DMS153 (cell line): ENCODE measurements around the gene ELAVL2.

Experiments
- DNase-seq: peaks from one replicate; lab custom pipeline; 2025; lab: John Stamatoyannopoulos, UW

ELAVL2 gene

DNA sequence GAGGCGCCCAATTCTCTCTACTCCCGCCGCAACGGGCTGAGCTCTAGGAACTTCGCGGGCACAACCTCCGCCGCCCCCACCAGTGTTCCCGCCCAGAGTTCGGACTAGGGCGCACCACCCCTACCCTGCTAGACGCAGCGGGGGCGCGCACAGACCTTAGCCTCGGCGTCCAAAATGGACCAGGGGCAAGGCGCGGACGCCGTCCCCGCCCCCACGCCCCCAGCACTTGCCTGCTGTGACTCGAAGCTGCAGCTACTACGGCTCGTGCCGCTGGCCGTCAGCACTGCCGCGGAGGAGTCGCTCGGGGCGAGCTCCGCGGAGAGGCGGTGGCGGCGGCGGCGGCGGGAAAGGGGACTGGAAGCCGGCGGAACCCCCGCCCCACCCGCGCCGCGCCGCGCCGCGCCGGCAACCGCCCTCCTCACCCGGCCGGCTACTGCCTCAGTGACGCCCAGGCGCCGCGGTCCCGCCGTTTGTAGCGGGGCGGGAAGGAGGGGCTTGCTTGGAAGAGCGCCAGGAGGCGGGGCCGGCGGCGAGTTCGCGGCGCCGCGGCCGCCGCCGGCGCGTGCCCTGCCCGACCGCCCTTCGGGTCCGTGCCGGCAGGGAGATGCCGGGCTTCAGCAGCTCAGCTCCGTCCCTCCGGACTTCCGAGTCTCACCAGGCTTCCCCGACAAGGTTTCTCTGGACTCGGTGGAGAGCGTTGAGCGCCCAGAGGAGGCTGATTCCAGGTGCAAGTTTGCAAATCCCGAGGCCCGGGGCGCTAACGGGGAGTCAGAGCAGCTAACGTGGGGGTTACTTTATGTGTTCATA, 4.5 kb downstream of the ELAVL2 start:
- no peak for DNase-seq

DNA sequence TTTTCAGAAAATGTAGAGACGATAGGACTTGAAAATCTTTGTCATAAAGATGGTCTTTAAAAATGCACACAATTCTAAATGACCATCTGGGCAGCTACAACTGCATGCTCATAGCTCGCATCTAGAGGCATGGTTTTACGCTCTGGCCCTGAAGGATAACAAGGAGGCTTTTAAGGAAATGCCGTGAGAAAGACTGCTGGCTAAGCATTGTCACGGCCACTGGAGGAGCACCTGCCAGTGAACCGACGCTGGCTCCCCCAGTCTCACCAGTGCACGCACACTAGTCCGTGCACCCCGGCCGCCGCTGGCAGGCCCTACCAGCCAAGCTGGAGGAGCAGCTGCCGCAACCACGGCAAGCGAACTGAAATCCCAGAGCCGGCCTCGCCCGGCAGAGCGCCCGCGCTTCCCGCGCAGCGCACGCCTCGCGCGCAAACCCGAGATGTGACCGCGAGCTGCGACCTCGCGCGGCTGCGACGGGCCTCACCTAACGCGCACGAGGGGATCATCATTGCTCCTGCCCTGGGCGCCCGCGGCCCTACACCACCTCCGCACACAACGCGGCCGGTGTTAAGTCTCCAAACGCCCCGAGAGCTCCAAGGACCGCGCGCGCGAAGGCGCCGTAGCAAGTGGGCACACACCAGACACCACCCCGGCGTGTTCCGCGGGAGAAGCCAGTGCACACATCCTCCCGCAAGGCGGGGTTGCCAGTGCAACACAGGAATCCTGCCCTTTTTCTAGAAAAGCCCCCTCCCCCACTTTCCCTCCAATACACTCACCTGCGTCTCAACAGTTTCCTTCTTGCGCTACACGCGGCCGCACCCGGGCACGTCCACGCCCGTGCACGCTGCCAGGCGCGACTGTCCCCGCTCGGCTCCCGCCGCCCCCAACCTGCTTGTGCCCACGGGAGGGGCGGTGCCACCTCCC, 5.3 kb downstream of the ELAVL2 start:
- no peak for DNase-seq

DNA sequence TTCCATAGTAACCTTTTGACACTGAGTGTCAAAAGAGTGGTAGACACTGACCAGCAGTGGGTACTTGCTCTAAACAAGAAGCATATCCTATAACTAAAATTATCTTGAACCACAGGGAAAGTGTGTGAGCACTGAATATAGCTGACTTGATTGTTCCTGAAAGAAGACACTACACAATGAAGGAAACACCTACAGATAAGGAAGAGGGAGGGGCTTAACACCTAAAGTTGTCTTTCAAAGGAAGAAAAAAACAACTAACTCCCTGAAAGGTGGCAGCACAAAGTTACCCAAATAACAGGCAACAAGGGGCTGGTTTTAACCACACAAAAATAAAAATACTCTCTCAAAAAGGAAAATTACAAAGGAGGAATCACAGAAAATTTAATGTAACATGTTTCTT, 6.6 kb downstream of the ELAVL2 start:
- no peak for DNase-seq

DNA sequence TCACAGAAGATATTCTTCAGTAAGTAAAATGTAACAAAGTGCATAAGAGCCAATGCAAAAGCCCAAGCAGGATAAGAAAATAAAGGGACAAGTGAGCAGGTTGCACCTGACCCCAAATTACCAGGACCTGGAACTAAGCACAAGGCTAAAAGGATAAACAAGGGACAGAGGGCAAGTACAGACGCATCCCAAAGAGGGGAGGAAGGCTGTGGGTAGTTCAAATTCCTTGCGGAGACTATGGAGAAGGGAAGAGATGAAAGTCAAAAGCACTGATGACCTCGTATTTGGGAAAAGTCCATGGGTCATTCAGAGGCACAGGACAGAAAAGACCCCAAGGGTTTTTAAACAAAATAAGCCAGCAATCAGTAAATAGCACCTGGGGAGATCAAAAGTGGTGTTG, 11.8 kb downstream of the ELAVL2 start:
- no peak for DNase-seq

DNA sequence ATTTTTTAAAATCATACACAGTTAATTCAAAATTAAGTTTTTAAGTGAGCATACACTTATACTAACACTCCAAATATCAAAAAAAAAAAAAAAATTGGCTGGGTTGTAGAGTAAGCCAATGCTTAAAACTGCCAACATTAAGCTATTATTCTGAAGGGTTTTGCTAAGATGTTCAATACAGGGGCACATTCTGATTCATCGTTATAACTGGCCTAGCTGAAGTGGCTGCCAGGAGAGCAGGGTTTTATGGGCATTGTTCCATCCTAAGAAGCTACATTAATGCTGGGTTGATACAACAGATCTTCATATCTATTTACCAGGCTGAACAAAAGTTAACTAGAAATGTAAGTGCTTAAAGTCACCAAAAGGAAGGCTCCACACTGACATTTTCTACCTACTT, 13.4 kb downstream of the ELAVL2 start:
- DNase-seq = no peak

DNA sequence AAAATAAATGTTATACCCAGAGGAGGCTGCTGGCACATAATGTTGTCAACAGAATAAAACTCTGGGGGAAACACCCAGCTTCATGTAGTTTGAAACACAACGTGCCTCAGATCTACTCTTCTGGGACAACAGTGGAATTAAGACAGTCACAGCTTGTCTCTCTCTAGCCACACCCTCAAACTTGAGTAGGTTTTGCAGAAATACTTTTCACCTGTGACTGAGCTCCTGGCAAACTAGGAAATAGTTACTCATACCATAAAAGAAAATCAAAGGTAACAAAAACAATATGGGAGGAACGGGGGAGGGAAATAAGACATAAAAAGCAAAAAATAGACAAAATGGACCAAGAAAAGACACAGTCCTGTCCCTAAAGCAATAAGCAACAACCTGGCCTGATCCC, 14.4 kb downstream of the ELAVL2 start:
- DNase-seq = no peak

DNA sequence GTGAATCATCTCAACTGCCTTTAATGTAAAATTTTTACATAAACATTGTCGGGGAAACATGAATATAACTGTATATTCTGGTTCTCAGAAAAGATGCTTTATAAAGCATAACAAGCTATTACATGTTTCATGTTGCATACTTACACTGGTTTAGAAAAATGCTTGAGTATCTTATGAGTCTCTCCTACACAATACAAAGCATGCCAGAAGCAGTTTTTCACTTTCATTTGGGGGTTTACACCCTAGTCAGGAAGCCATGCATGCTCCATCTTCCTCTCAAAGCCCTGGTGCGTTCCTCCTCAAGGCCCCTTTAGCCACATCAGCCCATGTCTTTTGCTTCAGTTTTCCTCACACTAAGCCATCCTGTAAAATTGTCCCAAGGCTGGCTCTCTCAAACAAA, 22.8 kb downstream of the ELAVL2 start:
- no peak for DNase-seq

DNA sequence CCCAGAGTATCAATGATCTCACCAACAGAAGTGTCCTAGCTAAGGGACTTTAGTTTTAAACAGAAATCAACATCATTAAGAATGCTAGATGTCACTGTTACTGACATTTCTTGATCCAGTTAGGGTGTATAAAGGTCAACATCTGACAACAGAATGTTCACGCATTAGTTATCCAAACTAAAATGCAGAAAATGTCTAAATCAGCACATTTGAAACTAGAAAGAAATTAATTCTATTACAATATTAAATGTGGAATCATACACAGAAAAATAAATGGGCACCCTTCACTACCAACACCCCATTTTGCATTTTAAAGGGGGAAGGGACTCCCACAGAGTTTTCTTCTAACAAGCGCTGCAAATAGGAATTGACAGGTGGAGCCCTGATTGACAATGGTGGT, 24.5 kb downstream of the ELAVL2 start:
- no peak for DNase-seq

DNA sequence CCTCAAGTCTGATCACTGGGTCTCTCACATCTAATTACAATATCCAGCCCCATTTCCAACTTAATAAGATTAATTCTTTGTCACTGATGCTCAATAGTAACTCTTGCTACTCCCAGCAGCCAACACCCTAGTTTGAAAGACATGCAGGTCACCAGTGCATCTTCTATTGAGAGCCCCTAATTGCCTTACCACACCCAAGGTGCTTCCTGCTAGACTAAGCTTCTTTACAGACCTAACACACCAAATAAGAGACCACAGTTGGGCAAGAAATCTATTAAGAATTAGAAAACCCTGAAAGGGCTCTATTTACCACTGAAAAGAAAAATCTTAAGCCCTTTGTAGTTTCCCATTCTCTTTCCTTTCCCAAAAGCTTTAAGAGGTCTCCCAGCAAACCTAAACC, 26.5 kb downstream of the ELAVL2 start:
- DNase-seq = no peak

DNA sequence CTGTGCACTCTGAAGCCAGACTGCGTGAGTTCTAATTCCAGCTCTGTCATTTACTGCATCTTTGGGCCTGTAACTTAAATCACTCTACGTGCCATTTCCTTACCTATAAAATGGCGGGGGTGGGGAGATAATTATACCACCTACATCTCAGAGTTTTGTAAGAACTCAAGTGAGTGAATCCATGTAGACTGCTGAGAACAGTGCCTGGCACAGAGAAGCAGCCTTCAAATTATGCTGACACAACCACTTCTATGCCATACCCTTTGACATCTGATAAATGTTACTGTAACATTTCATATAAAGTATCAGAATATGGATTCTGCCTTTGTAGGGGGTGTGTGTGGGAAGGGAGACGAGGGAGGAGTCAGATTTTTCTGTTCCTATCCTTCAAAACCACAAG, 27.7 kb downstream of the ELAVL2 start:
- no peak for DNase-seq

DNA sequence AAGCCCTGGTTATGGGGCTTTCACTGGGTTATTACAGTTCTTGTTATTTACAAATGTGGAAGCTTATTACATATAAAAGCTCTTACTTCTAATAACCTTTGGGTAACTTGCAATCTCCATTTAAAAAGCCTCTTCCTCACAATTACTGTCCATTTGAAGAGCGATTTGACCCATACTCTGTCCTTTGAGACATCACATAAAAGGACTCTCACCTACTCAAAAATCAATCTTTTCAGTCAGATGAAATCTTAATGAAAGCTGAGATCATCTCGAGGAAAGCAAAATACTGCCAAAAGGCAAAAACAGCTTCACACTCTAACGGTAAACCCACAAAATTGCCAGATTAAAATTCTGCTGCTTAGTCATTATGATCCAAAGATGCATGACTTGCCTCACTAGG, 29.8 kb downstream of the ELAVL2 start:
- DNase-seq = no peak

DNA sequence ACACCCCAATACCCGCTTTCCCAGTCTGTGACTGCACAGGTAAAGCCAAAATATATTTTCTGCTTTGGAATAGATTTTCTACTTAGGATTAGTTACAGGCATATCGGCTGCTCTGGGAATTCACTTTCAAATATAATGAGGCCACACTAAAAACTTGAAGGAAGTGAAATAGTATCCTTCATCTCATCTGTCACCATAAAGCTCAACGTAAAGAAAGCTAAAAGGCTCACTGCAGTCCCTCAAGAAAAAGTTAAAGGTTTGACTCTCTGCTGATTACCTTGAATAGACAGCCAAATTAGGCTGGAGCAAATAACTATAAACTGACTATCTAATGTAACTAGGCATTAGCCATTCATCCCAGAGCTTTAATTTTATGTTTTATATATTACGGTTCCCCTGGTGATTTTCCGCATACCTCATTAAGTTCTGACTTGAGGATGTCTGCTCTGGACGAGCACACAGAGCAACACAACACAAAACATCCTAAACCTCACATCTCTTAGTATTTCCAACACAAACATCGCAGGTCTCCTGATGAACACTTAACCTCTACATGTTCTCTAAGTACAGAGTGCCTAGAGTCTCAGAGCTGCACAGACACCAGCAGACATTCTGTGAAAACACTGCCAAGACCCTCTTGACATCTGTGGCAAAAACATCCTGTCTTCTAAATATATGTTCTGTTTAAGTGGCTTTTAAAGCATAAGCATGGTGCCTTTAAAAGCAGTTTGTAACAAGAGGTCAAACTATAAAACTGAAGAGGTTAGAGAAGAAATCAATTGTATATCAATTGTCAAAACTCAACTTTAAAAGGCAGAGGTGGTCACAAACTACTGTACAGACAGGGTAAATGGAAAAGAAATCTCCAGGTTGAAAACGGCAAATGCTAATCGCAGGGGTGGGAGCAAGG, 35.4 kb downstream of the ELAVL2 start:
- no peak for DNase-seq

DNA sequence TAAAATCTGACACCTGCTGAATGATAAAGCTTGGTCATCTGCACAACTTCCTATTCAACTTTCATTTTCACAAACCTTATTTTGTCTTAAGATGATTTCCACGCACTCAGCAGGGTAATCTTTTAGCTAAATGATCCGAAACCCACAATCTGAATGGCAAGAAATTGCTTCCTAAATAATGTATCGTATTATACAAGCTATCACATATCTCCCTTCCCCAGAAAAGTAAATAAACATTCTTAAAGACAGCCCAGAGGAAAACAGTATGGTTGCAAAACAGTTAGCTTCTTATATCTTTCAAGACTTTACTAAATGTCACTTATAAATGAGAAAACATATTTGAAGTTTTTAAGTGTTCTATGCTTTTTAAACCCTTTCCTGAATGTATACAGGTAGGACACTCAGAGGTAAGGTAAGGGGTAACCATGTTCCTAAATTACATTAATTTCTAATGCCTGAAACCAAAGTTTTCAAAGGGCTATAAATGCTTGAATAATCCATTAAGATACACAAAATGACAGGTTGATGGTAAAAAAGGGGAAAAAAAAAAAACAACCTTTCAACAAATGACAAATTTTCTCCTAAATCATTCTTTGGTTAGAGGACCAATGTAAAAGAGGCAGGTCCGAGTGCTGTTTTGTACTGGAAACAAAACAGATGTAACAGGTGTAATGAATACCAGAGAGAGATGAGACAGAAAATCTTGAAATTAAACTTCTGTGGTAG, 36.3 kb downstream of the ELAVL2 start:
- DNase-seq = no peak

DNA sequence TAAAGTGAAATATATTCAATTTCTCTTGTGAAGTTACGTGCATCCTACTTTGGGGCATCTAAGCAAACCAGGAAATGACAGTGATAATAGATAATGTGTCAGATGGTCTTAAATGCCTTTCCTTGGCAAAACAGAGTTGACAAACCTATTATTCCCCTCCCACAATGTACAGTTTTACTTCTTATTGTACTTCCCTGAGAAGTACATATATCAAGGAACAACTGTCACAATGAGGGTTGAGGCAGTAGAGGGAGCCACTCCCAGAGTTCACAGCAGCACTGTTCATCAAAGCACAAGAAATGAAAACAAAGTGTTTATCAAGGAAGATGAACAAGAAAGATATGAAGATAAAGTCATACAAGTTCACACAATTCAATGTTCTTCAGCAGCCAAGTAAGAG, 41.1 kb downstream of the ELAVL2 start:
- DNase-seq = no peak

DNA sequence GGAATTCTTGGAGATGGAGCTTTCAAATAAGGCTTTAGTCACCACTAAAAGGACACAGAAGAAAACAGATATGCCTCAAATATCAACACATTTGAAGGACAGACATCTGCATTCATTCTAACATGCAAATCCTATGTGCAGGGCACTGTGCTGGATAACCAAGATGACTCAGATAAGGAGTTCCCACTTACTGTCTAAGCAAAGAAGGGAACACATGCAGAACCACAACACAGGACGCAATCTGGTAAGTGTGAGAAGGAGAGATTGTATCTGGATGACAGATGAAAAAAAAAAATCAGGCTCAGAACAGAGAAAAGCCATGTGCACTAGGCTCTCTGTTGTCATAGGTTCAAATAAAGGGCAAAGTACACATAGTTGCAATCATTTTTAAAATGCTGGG, 42.5 kb downstream of the ELAVL2 start:
- DNase-seq = no peak

DNA sequence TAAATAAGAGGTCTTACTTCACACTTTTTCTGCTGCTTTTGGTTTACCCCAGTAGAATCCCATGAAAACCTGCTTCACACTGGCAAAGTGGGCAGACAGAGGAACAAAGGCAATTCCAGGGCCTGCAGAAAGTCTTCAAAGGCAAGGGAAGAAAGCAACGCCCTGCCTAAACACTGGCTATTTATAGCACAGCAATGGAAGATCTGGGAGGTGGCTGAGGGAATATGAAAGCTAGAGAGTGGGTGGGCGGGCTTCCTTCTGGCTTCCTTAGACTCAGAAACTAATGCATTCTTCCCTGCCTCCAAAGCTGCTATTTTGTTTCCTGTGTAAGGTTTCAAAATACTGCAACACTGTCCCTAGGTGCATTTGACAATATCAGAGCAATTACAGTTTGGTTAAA, 46.8 kb downstream of the ELAVL2 start:
- DNase-seq = no peak

DNA sequence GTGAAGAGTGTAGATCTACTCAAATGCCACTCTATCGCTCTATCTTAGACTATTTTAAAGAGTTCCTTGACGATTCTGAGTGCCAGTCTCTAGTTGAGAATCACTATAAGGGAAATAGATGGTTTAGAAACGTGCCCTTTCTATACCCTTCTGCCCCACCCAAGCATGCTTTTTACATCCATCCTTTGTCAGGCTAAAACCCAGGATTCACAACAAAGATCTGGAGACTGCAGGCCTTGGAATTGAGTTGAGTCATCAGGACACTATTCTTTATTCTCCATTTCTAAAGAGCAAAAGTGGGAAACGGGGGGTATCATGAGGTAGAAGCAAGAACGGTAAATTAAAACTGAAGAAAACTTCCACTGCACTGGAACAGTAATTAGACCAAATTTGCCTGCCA, 48.7 kb downstream of the ELAVL2 start:
- no peak for DNase-seq

DNA sequence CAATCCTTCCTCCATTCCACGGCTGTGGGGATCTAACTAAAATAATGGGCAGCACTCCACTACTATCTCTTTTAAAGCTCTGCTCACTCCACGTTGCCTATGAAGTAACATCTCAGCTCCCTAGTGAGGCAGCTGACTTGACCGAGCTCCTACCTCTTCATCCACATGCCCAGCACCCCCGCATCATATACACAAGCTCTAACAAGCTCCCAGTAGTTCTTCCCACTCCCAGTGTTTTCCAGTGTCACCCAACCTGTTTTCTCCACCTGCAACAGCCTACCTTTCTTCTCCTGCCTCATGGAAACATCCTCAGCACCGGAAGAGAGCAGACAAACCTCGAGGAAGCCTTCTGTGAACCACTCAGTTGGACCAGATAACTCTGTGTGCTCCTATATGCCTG, 50.5 kb downstream of the ELAVL2 start:
- DNase-seq = no peak

DNA sequence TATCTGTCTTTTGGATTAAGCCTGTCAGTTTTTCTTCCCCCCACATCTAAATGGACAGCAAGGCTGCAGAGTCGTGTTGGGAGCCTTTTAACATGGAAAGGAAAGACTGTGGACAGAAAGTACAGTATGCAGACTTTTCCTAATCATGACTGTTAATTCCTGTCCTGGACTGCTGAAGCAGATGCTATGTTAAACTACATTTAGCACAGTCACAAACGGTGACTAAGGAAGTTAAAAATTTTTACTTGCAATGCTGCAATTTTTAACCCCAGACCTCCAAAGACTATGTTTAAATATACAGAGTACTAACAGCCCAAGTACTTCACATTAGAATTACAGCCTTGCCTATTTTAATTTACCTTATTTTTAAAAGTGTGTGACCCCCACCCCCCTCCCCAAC, 51.8 kb downstream of the ELAVL2 start:
- DNase-seq = no peak

DNA sequence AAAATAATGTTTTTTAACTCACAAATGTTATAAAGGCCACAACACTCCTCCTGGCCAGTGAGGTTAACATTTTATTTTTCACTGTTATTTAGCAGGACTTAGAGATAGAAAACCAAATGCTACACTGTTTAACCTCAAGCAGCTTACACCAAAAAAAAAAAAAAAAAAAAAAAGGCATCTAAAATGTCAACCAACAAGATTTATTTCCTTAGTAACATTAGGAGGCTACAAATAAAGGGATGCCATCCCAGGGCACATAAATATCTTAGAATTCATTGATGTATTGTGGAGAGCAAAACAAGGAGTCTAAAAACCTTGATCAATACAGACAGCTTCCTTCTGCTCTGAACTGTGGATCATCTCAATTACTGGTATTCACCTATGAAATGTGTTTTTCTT, 53.7 kb downstream of the ELAVL2 start:
- no peak for DNase-seq

DNA sequence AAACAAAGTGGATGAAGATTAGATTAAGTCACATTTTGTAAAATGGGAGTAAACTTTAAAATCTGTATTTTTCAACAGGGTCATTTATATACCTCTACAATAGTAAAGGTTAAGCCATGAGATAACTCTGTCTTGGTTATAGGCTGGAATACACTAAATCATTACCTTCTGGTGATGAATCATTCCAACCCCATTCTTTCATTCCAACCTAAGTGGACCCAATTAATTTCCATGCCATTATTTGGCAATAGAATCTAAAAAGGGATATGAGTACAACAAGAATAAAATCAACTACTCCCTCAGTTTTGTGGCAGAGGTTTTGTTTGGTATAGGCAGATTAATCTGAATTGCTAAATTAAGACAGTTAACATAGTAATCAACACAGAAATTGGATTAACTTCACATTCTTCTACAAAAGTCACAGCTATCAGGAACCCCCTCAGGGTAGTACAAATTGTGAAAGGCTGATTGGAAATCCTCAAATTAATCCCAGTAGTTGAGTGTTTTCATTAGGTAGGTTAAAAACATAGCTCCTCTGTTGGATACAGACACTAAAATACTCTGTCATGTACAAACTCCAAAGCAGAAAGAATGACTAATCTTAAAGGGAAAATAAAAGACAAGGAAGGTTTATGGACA, 54.2 kb downstream of the ELAVL2 start:
- no peak for DNase-seq
